Measurements from ENCODE around the gene DNAH7.

Gene DNAH7

DNA sequence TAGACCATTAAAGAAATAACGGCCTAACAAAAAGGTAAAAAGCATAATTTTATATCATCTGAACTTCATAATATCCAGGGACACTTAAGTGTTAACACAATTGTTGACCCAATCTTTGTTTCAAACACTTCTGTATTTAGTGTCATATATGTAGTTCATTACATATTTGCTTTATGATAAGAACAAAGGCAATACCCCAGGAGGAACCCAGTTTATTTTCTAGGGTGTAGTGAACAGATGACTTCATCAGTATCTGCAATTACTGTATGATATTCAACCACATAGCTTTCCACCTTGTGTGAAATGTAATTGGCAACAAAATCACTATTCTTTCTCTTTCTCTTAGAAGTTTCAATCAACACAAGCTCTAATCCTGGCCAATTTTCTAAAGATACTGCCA lies 233.8 kb downstream of the DNAH7 start:
- TF ChIP-seq GATA3 (IDR thresholded peaks at IDR 0.05; ENCODE audit: low read depth, low read length): no peak

DNA sequence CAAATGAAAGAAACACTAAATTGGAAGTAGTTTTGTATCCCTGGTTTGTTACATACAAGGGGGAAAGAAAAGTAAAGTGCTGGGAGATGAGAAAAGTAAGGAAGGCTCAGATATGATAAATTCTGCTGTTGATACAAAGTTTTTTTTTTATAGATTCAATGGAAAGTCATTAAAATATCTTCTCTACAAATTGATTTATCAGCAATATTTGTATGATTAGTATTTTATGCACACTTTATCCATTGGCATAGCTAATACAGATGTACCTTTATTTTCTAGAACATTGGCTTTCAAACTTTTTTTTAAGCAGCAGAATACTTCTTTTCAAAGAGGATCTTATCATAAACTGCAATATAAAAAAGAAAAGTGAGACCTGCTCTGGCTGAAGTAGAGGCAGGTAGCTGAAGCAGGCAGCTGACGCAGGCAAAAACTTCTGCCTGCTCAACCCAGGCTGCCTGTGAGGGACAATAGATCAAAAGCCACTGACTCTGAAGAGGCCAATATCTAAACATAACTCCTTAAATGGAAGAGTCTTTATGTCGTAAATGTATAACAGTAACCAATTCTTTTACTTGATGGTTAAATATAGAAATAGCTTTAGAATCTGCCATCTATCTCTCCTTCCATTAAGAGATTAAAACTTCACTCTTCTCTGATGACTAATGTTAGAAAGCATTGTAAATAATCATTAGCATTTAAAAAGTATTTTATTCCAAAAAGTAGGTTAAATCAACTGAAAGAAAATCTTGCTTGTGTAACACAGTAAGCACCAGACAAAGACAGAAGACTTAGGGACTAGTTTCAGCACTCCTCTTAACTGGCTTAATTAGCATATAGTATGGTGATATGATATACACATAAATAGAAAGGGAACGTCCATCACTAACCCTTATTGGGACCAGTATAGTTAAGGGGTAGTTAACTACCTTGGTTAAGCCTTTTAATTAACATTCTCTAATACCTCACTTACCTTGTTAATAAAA lies 237.4 kb downstream of the DNAH7 start:
- TF ChIP-seq GATA3 (IDR thresholded peaks at IDR 0.05; ENCODE audit: low read depth, low read length) (no peak), GATA2 (IDR thresholded peaks at IDR 0.05; ENCODE audit: low read depth, low read length) (no peak)

DNA sequence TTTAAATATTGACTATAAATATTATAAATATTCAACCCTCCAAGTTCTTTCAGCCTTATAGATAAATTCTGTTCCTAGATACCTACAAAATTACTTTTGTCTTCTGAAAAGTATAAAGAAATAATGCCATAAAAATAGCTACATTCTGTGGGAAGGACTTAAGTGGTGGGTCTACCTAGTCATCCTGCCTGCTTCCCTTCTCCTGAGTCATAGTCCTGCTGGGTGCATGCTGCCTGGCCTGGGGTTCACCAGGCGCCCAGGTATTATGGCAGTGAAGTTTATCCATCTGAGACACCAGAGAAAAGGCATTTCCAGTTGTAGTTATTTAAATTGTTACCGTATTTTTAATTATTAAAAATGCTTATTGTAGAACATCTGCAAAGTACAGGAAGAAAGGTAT lies 244.2 kb downstream of the DNAH7 start:
- TF ChIP-seq GATA3 (IDR thresholded peaks at IDR 0.05; ENCODE audit: low read depth, low read length): no peak
- no peak for TF ChIP-seq GATA2 (IDR thresholded peaks at IDR 0.05; ENCODE audit: low read depth, low read length)

DNA sequence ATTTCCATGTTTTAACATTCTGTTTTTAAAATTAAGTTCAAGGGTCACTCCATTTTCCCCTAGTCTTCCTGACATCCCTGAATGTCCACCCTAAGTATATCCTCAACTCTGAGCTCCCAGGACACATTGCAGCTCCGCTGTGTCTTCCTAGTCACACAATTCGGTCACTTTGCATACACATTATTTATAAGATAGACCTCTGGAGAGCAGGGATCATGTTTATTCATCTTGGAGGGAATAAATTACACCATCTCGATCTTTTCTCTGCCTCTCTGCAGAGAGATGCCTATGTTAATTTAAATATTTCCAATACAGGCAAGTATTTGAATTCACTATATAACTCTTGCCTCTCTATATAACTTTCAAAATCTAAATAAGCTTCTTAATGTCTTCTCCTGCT lies 245.4 kb downstream of the DNAH7 start:
- no peak for TF ChIP-seq GATA2 (IDR thresholded peaks at IDR 0.05; ENCODE audit: low read depth, low read length)
- TF ChIP-seq GATA3 (IDR thresholded peaks at IDR 0.05; ENCODE audit: low read depth, low read length): no peak

DNA sequence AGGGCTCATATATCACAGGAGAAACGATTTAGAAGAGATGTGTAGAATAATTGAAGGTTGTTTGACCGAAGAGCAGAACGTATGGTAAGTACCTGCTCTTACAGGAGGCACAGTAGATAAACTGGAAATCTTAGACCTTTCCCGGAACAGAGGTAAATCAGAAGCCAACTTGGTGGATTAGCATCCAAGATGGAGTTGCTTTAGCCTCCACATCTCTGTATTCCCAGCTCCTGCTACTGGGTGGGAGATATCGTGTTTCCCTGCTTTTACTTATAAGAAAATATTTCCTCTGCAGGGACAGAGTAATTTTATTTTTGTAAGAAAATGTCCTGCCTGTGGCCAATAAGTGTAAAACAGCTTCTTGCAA lies 247.1 kb downstream of the DNAH7 start:
- no peak for TF ChIP-seq GATA3 (IDR thresholded peaks at IDR 0.05; ENCODE audit: low read depth, low read length)
- TF ChIP-seq GATA2 (IDR thresholded peaks at IDR 0.05; ENCODE audit: low read depth, low read length): no peak

DNA sequence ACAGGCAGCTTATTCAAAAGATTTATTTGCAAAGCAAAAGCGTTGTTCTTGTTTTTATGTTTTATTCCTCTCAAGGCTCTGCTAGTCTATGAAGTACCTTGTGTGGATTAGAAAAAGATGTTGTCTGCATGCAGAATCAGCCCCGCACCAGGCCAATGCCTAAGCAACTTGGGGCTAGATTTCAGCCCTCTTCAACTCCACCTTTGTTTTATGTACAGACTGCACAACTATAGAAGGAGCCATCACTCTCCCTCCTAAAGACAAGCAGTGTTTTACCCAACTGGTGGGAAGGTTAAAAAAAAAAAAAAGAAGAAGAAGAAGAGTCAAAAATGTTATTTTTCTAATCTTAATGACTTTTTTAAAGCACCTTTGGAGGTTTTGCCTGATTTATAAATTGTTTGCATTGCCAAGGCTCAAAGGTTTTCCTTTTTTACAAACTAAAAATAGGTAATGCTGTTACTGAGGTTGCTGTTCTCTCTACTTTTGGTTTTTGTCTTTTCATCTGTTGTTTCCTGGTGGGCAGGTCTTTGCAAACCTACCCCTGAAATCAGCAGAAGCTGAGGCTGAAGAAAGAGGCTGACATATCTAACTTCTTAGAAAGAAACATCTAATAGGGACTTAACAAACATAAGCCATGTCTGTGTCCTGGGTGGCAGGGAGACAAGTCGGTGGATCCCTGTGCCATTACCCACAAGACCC lies 247.6 kb downstream of the DNAH7 start:
- TF ChIP-seq GATA3 (IDR thresholded peaks at IDR 0.05; ENCODE audit: low read depth, low read length) (no peak), GATA2 (IDR thresholded peaks at IDR 0.05; ENCODE audit: low read depth, low read length) (no peak)

DNA sequence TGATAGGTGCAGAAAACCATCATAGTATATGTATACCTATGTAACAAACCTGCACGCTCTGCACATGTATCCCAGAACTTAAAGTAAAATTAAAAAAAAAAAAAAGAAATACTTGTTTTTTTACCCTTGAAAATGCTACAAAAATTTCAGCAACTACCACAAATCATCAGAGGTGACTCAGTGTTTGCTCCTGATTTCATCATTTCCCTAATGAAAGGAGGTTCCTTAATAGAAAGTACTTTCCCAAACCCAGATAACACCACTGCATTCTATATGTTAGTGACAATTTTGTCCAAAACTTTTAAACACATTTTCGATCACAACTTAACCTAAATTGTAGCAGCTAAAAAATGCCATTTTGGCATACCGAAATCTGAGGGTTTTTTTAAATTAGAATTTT lies 248.3 kb downstream of the DNAH7 start:
- TF ChIP-seq GATA2 (IDR thresholded peaks at IDR 0.05; ENCODE audit: low read depth, low read length) (no peak), GATA3 (IDR thresholded peaks at IDR 0.05; ENCODE audit: low read depth, low read length) (no peak)

DNA sequence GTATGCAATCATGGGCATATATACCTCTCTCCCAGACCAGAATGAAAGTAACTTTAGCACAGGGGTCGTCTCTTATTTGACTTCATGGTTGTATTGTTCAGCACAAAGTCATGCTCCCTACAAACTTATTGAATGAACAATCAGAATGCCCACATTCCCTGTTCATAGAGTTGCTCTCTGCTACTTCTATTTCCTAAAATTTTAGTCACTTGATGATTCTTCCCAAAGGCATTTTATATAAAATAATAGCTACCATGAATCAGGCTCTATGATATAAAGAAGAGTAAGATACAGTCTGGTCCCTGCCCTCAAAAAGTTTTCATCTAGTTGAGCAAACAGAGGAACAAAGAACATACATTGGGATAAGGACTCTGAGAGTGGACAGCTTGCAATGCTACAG lies 249.4 kb downstream of the DNAH7 start:
- TF ChIP-seq GATA2 (IDR thresholded peaks at IDR 0.05; ENCODE audit: low read depth, low read length) (no peak), GATA3 (IDR thresholded peaks at IDR 0.05; ENCODE audit: low read depth, low read length) (no peak)

DNA sequence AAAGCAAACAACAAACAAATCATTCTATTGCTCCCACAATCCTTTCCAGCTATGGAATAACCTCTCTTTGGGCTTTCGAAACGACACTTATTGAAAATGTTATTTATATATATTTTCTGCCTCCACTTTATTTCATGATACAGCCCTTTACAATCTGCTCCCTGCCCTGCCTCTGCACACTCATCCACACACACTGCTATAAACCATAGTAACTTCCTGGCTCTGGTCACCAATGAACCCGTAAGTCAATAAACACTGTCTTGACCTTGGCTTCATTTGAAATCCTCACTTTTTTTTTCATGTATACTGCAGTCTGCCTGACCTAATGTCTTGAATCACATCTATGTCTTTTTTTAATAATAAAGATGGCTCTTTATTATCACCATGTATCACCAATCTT lies 250.1 kb downstream of the DNAH7 start:
- no peak for TF ChIP-seq GATA3 (IDR thresholded peaks at IDR 0.05; ENCODE audit: low read depth, low read length)
- no peak for TF ChIP-seq GATA2 (IDR thresholded peaks at IDR 0.05; ENCODE audit: low read depth, low read length)

DNA sequence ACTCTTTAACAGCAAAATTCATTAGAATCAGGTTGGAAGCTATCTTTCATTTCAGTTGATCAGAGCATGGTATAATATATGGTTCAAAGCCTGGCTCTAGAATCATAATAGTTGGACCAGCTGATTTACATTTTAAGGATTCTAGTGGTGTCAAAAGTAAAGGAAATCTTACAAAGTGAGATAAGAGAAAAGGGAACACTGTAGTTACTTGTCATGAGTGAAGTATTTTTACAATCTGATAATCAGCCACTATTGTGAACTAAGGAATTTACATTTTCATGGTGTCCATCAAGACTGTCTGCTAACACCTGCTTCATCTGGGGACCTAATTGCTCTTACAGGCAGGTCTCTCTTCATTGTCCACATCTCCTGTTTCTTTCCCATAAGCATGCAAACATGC lies 250.5 kb downstream of the DNAH7 start:
- TF ChIP-seq GATA2 (IDR thresholded peaks at IDR 0.05; ENCODE audit: low read depth, low read length) (no peak), GATA3 (IDR thresholded peaks at IDR 0.05; ENCODE audit: low read depth, low read length) (no peak)

DNA sequence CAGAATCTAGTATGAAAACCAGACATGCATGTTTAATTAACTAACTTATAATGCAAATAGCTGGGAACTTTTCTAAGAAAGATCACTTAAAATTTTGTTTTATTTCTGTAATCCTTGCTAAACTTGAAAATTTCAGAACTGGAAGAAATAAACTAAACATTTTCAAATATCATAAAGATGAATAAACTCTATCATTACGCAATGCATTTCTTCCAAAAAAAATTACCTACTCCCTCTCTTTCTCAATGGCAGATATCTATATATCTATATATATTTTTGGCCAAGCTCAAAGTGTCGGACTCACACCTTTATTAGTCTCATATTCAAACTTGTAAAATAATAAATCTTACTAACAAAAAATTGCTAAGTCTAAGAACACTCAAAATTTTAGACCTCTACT lies 253.6 kb downstream of the DNAH7 start:
- TF ChIP-seq GATA2 (IDR thresholded peaks at IDR 0.05; ENCODE audit: low read depth, low read length): no peak

DNA sequence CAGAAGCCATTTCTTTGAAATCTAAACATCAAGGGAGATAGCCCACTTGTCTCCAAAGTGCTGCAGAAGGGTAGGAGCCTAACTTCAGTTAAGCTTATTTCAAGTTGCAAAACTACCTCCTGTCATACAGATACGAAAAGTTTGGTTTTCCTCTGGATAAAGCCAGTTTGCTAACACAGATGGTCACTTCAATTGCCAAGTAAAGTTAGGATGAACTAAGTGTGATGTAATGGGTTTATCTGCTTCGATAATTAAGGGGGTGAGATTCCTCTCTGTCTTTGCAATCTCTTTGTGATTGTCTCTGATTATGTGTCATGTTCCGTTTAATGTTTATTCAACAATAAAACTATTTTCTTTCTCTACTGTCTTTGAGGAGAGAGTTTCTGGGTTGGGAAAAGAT lies 255.2 kb downstream of the DNAH7 start:
- TF ChIP-seq GATA2 (IDR thresholded peaks at IDR 0.05; ENCODE audit: low read depth, low read length) (no peak), GATA3 (IDR thresholded peaks at IDR 0.05; ENCODE audit: low read depth, low read length) (no peak)

DNA sequence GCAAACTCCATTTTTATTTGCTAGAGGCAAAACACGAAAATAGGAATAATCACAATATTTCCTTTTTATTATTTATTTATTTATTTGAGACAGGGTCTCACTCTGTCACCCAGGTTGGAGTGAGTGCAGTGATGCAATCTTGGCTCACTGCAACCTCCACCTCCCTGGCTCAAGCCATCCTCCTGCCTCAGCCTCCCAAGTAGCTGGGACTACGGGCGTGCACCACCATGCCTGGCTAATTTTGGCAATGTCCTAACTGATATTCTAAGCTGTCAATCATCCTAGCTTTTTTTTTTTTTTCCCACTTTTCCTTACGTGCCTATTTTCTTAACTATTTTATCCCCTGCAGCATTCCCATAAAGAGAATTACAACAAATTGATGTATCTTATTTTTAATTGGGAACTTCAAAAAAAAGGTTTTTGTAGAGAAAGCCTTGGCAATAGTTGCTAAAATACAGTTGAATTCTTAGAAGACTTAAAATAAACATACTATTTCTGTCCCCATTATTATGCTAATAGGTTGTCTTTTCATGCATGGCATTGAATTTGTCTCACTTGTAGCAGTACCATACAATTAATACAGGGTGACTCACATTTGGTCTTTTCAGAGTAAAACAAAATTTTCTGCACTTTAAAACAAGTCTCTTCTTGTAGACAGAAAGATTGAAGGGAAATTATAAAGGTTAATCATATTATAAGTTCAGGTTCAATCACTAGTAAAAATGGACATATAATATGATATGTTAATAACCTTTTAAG lies 258.1 kb downstream of the DNAH7 start:
- TF ChIP-seq GATA3 (IDR thresholded peaks at IDR 0.05; ENCODE audit: low read depth, low read length): no peak
- no peak for TF ChIP-seq GATA2 (IDR thresholded peaks at IDR 0.05; ENCODE audit: low read depth, low read length)

DNA sequence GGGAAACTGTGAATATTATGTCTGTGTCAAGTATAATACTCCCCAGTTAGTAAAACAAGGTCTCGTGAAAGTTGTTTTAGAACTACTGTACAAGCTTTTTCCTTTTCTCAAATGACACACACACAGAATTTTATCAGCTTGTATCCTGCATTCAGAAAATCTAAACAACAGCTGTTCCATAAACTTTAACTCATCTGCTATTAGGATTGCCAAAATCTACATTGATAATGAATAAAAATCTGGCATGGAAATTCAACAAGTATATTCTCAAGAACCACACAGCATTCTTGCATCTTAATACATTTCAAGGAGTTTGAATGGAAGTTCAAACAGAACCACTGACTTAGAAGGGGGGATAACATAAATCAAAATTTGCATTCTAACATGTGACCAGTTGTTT lies 260.4 kb downstream of the DNAH7 start:
- no peak for TF ChIP-seq GATA3 (IDR thresholded peaks at IDR 0.05; ENCODE audit: low read depth, low read length)
- no peak for TF ChIP-seq GATA2 (IDR thresholded peaks at IDR 0.05; ENCODE audit: low read depth, low read length)
